ENCODE measurements around the gene DPF1.
"Not testable (repeated sequence)": the region's sequence is repeated elsewhere in the genome, so short reads cannot be mapped to it uniquely, and the experiment has no call there.

DPF1 gene

GRCh38 chr19:38250821-38251563 lies 27.0 kb upstream of the DPF1 start:
- DNase-seq (ENCODE audit: low spot score): no peak

- DNase-seq (ENCODE audit: low spot score): no peak
Observed at GRCh38 chr19:38250428-38250820, 26.4 kb upstream of the DPF1 start.

GRCh38 chr19:38248421-38248820 lies 24.4 kb upstream of the DPF1 start:
- no peak for DNase-seq (ENCODE audit: low spot score)

- no peak for DNase-seq (ENCODE audit: low spot score)
Observed at GRCh38 chr19:38247734-38248268, 23.8 kb upstream of the DPF1 start.

- no peak for DNase-seq (ENCODE audit: low spot score)
Observed at GRCh38 chr19:38247126-38247525, 23.1 kb upstream of the DPF1 start.

- no peak for DNase-seq (ENCODE audit: low spot score)
Observed at GRCh38 chr19:38245826-38246498, 21.9 kb upstream of the DPF1 start.

- no peak for DNase-seq (ENCODE audit: low spot score)
Observed at GRCh38 chr19:38243279-38243673, 19.3 kb upstream of the DPF1 start.

GRCh38 chr19:38239816-38240215 lies 15.8 kb upstream of the DPF1 start:
- no peak for DNase-seq (ENCODE audit: low spot score)

GRCh38 chr19:38234615-38235014 lies 10.6 kb upstream of the DPF1 start:
- no peak for DNase-seq (ENCODE audit: low spot score)

GRCh38 chr19:38233740-38234251 lies 9.8 kb upstream of the DPF1 start:
- DNase-seq (ENCODE audit: low spot score): peak; percentile 63

- DNase-seq (ENCODE audit: low spot score): no peak
Observed at GRCh38 chr19:38231918-38232317, 7.9 kb upstream of the DPF1 start.

- not testable (repeated sequence) for DNase-seq (ENCODE audit: low spot score)
Observed at GRCh38 chr19:38230506-38231133, 6.6 kb upstream of the DPF1 start.

GRCh38 chr19:38229585-38230073 lies 5.6 kb upstream of the DPF1 start:
- DNase-seq (ENCODE audit: low spot score): peak; percentile 94

- no peak for DNase-seq (ENCODE audit: low spot score)
Observed at GRCh38 chr19:38228491-38229439, 4.7 kb upstream of the DPF1 start.

GRCh38 chr19:38228005-38228377 lies 4.0 kb upstream of the DPF1 start:
- no peak for DNase-seq (ENCODE audit: low spot score)

- no peak for DNase-seq (ENCODE audit: low spot score)
Observed at GRCh38 chr19:38227287-38228004, 3.4 kb upstream of the DPF1 start.

- DNase-seq (ENCODE audit: low spot score): not testable (repeated sequence)
Observed at GRCh38 chr19:38224863-38225218, 819 bp upstream of the DPF1 start.

GRCh38 chr19:38223617-38224013 lies 407 bp downstream of the DPF1 start:
- DNase-seq (ENCODE audit: low spot score): no peak

GRCh38 chr19:38223119-38223523 lies 901 bp downstream of the DPF1 start:
- no peak for DNase-seq (ENCODE audit: low spot score)

GRCh38 chr19:38221919-38222830 lies 1.8 kb downstream of the DPF1 start:
- DNase-seq (ENCODE audit: low spot score): no peak
